SKM-1 treated with dmso at 0.1 percent for 144 hours (cell line): ENCODE results near the gene CNIH3.

Experiments
- DNase-seq: peaks from one replicate; lab custom pipeline; 2025; ENCODE audit not compliant: unreplicated experiment; lab: John Stamatoyannopoulos, UW

CNIH3 gene

DNA sequence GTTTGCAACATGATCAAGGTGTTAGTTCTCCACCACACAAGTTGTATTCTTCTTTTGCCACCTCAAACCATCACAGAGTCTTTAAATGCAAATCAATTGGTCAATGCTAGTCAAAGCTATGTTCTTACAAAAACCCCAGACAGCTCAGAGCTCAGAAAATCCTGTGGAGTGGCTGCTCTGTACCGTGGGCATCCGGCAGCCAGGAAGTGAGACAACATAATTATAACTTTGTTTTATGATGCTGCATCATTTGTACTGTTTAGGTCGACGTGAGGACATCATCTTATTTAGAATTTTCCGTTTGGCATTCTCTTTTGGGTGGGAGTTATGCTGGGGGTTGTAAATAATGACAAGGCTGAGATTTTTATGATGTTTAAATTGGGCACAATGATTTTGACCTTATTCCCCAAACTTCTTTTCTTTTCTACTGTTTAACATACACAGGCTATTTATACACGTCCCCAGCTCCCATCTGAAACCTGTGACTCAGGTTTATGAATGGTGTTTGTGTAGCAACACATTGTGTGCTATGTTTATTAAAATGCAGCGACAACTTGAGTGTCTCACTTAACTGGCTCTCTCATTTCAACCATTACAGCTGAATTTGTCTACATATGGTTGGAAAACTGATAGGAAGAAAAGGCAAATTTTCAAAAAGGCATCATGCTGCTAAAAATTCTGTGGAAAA lies 124.0 kb downstream of the CNIH3 start:
- DNase-seq, result no peak

DNA sequence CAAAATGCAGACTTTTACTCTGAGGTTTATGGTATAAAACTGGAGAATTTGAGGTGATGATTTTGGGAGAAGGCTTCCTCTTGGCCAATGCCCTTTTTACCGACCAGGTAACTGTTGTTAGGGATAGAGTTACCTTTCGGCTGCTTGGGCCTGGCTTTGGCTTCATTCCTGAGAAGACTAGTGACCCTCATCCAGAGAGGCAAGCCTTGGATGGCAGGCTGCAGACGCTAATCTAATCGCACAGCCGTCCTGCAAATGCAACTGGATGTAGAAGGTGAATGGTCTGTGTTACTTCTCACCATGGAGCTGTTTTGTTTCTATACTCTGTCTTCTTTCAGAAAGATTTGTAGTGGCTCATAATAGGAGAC lies 124.6 kb downstream of the CNIH3 start:
- no peak for DNase-seq

DNA sequence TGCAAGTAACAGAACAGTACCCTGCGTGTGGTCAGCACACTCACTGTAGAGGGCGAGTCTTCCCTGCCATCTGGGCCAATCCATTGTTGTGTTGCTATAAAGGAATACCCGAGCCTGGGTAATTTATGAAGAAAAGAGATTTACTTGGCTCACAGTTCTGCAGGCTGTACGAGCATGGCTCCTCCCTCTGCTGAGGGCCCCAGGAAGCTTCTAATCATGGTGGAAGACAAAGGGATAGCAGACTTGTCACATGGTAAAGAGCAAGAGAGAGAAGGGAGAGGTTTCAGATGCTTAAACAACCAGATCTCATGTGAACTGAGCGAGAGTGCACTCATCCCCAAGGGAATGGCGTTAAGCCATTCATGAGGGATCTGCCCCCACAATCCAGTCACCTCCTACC lies 126.2 kb downstream of the CNIH3 start:
- DNase-seq, result no peak

DNA sequence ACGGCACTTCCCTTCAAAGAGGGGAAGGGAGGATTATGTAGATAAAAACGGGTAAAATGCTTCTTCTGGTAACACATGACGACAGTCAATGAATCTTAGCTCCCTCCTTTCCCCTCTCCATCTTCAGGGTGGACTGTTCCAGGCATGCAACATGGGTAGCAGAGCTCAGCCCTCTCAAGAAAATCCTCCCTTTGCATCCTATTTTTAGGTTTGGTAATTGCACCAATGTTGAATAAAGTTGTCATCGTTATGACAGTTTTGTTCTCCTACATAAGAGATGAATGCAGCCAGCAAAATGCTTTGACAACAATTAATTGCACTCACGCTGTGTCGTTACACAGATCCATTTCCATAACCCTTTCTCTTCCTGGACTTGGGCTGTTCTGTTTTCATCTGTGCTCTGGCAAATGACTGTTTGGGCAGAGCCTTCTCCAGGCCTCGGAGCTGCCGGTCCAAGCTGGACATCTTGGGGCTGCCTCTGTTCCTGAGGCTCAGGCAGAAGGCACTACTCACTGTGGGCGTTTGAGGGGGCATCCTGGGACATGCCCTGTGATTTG lies 127.6 kb downstream of the CNIH3 start:
- DNase-seq, result no peak

DNA sequence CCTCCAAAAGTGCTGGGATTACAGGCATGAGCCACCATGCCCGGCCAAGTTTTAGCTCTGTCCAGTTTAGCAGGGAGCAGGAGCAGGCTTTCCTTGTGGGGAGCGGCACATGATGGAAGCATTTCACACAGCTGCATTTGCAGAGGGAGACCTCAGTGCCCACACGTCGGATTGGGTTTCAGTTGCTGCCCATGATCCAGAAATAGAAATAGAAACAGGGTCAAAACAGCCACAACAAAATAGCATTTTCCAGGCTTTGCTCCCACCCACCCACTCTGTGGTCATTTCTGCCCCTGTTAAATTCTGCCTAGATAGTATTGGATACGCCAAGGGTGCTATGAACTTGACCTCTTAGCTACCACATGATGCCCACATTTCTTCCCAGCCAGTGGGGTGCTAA lies 128.4 kb downstream of the CNIH3 start:
- no peak for DNase-seq

DNA sequence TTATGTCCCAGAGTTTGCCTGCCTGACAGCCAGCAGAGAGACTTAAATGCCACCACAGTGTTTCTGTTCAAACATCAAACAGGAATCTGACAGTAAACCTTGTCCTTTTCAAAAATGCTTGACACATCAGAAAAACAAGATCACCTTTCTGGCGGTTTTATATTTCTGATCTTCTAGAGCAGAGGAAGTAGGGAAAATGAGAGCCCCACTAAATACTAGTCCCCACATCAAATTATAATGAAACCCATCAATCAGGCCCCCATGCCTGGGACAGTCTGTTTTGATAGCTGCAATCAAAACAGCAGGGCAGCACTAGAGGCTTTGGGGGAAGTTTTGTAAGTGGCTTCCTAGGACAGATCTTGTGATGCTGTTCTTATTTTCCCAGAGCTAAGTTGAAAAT lies 129.3 kb downstream of the CNIH3 start:
- DNase-seq, result no peak

DNA sequence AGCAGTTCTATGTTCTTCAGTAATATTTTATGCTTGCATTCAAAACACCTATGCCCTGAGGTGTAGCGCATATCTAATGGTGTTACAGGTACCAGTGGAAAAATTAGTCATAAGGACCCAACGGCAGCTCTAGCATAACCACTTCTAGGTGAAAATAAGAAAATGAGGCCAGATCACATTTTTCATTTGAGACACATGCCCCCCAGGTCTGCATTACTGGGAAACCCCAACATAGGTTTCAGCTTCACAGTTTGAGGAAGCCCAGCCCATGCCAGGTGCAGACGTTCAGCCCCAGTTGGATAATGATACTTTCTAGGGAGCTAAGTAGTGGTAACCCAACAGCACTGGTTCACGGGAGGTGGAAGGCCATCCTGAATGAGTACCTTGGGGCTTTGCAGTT lies 129.8 kb downstream of the CNIH3 start:
- DNase-seq, result no peak

DNA sequence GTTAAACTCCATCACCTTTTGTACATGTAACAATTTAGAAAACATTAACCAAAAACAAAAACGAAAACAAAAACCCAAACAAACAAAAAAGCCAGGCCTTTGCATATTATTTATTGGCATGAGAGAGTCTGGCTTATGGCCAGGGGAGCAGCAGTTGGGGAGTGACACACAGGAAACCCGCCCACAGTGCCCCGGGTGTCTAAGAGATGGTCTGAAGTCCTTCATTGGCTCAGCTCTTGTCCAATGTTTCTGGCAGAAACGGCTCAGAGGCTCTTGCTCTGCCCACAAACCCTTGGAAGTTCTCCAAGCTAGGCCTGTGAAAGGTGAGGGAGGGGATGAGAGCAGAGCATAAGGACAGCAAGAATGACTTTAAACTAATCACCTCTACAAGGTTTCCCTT lies 131.5 kb downstream of the CNIH3 start:
- no peak for DNase-seq

DNA sequence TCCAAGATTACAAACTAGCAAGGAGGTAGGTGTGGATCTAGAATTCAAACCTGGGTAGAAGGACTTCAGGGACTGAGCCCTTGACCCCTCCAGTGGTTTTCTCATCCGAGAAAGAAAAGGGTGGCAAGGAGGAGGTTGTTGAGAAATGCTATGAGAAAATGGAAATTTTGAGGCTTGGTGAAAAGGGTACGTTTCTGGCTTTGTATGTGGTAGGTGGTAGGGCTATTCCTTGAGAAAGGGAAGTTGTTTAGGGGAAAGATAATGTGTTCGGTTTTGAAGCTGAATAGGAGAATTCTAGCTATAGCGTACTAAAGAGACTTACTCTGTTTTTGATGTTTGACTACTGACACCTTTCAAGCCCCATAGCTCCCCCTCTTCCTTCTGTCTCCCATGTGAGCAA lies 133.8 kb downstream of the CNIH3 start:
- no peak for DNase-seq

DNA sequence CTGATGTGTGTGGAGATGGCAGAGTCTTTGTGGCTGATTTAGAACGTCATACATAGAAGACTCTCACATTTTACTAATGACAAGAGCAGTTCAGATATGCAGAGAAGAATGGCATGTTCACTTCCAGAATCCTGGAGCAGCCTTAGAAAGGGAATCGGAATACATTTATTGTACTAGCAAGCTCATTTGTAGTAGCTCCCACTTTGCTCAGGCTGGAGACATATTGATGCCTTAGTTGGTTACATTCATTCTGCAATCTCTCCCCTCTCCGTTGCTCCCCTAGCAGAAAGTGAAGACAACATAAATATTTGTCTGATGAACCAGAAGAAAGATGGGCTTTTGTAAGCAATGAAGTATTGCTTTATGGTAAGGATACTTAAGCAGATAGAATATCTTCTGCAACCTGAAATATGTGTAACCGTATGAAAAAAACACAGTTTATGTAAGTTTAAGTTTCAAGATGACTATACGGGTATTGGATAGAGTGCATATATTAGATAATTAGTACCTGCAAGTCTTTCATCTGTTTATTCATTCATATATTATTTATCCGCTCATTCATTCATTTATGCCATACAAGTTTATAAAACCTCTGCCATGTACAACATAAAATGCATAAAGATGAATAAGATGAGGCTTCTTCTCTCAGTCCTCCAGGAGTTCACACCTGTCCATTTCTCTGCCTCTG lies 135.7 kb downstream of the CNIH3 start:
- DNase-seq, result no peak

DNA sequence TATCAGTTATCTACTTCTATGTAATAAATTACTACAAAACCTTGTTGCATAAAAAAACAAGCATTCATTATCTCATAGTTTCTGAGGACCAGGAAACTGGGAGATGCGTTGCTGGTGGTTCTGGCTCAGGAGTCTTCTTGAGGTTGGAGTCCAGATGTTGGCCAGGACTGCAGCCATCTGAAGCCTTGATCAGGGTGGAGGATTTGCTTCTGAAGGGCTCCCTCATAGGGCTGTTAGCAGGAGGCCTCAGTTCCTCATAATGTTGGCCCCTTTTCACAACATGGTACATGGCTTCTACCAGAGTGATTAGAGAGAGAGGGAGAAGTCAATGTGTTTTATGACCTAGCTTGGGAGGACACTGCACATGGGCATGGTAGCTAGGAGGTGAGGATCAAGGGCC lies 137.4 kb downstream of the CNIH3 start:
- DNase-seq, result no peak

DNA sequence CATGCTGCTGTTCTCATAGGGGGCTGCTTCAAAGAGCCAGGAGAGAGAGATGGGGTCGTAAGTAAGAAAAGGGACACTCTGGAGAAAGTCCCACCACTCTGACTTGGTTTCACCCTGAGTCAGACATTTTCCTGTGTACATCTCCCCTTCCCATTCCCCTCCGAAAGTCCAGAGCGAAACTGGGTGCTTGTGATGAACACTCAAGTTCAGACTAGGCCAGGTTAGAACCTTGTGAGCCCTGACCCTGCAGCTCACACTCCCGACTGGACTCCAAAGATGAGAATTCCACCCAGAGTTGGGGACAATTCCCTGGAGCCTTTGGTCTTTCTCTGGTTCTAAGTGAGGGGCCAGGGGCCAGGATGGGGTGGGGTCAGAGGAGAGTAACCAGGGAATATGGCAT lies 139.5 kb downstream of the CNIH3 start:
- no peak for DNase-seq

DNA sequence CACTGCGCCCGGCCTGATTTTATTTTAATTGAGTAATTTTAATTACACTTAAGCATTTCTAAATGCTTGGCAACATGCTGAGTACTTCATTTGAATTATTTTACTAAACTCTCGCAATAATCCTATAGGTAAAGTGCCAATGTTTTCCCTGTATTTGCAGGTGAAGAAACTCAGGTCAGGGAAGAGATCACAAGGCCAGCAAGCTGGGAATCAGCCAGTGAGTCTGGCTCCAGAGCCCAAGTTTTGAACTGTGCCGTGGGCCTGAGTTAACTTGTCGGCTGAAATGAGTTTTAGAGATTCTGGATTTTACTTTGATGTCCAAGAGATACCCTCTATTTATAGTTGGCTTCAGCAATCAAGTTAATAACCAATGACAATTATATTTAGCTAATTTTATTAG lies 141.4 kb downstream of the CNIH3 start:
- DNase-seq, result no peak

DNA sequence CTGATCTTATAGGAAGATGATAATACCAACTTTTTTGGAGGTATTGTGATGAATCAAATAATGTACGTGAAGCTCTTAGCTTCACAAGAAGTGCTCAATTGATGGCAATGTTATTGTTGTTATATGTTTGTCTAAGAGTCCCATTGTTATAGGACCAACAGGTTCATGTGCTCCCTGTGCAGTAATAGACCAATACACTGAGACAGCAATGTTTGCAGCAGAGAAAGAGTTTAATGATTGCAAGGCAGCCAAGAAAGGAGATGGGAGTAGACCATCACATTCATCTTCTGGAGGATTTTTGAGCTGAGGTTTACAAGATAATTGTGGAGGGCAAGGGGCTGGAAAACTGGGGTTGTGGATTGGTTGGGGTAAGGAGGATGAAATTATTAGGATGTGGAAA lies 143.0 kb downstream of the CNIH3 start:
- DNase-seq, result no peak

DNA sequence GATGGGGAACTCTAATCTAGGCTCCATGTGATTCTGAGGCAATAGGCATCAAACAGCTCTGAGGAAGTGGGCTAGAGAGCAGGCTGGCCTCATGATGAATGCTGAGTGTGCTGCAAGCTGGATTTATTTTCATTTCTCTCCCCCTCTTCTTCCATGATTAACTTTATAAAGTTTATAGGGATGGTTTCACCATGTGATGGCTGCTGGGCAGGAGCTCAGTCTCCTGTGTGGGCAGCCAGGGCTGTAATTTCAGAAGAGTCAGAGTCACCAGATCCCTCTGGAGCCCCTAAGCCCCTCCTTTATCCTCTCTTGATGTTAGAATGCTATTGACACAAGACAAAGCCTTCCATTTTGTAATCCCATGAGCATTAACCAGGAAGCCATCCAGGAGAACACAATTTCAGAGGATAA lies 143.6 kb downstream of the CNIH3 start:
- DNase-seq, result no peak

DNA sequence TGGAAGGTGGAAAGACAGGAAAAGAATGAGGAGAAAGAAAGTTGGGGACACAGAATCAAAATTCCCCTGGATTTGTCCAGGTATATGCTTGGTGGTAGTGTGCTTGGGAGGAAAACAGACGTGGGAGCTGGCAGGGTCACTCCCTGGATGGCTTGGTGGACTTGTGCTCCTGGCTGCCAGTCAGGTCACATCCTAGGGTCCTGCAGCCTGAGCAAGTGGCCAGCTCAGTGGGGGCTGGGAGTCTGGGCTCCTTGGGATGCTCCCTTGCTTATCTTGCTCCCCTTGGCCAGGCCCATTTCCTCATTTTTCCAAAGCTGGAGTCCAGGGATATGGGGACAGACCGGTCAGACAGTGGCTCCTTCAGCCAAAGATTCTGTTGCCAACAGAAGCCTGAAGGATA lies 144.0 kb downstream of the CNIH3 start:
- no peak for DNase-seq

DNA sequence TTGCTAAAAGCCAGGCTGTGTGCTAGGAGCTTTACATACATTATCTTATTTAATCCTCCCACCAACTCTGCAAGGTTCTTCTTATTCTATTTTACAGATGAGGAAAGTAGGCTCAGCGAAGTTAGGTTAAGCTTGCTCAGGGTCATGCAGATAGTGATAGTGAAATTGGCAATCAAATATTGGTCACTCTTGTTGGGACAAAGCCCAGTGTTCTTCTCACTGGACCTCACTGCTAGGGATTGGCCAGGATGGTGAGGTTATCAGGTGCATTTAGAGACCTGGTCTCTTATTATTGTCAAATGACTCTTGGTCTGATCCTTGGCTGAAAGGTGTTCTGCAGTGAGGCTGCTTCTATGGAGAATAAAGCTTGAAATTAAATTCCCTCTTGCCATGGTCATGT lies 145.1 kb downstream of the CNIH3 start:
- no peak for DNase-seq

DNA sequence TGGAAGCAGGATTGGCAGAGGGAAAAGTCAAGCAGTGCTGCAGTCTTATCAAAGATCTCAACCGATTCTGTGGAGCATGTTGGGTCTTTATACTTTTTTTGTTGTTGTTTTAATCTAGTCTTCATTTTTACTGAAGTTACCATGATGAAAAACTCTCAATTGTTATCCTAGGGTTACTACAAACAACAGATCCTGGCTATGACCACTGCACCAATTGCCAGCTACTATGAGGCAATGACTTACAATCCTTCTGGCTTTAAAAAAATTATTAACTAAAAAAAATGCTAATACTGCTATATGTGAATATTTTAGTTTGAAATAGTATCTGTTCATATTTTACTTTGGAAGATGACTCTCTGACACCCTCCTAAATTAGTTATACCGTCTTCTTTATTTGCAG lies 145.9 kb downstream of the CNIH3 start:
- DNase-seq, result no peak

DNA sequence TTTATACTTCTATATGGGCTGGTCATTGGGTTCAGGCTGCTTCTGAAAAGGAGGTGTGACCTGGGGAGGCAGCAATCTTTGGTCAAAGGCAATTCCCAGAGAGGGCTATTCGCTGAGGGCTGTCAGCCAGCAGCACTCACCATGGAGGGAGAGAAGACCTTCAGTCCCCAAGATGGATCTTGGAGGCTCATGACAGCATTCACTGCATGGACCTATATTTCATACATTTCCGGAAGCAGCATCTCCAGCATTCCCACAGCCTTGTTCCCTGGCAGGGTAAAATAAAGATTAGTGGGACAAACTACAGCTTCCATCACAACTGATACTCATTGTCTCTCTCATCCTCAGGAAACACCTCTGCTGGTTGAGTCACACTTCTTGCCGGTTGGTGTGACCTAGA lies 146.6 kb downstream of the CNIH3 start:
- DNase-seq, result no peak

DNA sequence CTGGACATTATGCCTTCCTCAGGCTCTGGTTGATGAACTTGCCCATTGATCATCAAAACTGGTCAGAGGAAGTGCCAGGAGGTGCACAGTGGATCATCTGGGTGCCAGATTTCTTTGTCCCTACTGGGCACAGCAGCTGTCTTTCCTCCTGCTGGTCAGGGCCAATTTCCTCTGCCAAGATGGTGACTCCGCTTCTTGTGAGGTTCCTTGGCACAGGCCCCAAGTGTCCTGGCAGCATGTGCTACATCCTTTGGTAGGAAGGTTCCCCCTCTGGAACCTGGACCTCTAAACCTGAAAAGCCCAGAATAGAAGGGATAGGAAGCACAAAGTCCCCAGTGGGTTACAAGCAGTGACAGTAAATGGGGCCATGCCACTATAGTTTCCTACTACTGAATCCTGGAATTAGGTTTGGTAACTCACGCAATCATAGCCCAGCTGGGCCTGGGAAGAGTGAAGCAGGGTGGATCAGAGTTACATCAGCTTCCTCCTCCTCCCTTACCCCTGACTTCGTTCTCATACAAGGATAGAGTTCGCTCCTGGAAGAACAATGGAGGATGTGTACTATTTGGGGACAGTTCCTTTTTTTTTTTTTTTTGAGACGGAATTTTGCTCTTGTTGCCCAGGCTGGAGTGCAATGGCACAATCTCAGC lies 147.1 kb downstream of the CNIH3 start:
- DNase-seq, result no peak

DNA sequence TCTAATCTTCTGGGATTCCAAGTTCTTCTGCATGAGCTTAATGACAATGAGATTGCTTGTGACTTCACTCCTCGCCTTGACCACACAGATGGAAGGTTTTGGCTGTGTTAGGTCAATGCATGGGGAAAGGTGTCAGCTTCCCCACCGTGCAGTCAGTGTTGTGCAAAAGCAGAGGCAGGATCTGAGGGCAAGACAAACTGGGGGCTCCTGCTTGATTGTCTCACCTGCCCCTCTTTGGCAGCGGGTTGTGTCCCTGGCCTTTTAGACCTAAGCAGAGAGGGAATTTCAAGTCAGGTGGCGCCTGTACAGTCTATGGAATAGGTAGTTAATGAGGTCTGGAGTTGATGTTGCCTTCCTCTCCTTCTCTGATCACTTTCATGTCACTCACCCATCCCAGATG lies 150.1 kb downstream of the CNIH3 start:
- DNase-seq, result no peak

DNA sequence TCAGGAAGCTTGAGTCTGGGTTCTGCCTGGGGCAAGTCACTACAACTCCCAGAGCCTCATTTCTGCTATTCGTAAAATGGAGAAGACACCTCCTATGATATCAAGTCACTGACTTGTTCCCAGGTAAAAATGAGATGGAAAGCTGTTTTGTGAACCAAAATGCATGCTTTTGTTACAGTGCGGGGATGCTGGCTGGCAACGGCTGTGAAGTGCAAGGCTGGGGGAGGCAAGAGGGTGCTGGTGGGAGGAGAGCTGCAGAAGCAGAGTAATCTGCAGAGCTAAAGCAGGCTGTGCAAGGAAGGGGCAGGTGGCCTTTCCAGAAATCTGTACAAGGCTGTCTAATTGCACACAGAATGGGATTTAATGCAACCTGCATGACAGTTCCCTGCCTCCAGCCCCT lies 150.9 kb downstream of the CNIH3 start:
- no peak for DNase-seq
